GM12872 (cell line): ENCODE data around the gene SOX6.

Source experiments
- TF ChIP-seq, protein P1 (sequence below): IDR thresholded peaks from 3 replicates; pipeline ENCODE4 v1.5.1; 2011; ENCODE audit warnings: low read depth, mild to moderate bottlenecking, low read length, moderate library complexity; ENCODE audit not compliant: insufficient read depth

Gene SOX6

DNA sequence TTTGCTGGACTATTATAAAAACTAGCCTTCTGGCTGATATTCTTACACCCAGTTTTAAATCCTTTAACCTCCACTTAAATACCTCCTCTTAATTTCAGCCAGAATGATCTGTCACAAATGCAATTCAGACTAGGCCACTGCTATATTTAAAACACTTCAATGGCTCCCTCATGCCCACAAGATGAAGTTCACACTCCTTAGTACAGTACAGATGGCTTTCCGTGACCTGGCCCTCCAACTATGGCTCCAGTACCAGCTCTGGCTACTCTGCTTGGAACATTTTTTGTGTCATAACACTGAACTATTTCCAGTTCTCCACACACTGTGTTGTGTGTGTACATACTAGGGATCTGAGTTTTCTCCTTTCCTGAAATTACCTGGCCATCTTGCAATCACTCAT is 353.4 kb downstream of the SOX6 start:
- TF ChIP-seq, protein P1, sequence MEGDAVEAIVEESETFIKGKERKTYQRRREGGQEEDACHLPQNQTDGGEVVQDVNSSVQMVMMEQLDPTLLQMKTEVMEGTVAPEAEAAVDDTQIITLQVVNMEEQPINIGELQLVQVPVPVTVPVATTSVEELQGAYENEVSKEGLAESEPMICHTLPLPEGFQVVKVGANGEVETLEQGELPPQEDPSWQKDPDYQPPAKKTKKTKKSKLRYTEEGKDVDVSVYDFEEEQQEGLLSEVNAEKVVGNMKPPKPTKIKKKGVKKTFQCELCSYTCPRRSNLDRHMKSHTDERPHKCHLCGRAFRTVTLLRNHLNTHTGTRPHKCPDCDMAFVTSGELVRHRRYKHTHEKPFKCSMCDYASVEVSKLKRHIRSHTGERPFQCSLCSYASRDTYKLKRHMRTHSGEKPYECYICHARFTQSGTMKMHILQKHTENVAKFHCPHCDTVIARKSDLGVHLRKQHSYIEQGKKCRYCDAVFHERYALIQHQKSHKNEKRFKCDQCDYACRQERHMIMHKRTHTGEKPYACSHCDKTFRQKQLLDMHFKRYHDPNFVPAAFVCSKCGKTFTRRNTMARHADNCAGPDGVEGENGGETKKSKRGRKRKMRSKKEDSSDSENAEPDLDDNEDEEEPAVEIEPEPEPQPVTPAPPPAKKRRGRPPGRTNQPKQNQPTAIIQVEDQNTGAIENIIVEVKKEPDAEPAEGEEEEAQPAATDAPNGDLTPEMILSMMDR = no peak

DNA sequence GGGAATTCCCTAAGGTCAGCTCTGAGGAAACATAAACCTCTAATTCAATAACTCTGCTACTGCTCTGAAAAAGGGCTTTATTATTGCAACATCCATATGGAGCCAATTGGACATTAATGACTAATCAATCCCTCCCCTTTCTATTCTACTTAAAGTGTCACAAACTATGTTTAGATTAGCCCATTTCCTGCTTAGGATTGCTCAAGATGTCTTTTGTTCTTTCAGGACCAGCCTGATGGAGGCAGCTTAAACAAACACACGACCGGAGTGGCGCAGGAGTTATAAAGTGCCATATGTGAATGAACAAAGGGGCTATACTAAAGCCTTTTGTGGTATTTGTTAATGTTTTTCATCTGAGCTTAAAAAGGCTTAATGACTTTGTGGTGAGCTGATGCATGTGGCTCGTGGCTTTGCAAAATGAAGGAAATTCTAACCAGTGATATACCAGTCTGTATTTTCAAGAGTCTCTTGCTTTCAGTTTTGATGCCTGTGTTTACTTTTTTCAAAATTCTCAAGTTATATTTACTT is 354.4 kb downstream of the SOX6 start:
- TF ChIP-seq, protein P1 = no peak

DNA sequence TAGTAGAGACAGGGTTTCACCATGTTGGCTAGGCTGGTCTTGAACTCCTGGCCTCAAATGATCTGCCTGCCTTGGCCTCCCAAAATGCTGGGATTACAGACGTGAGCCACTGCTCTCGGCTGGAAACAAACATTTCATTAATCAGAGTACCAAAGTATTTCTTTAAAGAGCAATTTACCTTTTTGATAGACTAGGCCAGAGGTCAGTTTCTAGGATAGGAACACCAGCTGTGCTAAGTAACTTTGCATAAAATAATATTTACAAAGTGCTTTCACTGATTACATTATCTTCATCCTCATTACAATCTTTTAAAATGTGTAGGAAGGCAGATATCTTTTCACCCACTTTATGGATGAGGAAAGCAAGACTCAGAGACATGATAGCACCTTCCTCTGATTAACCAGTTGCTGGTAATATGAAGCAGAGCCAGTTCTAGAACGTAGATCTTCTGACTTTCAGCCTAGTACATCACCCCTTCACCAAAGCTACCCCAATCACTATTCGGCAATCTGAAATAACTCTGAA is 355.2 kb downstream of the SOX6 start:
- TF ChIP-seq, protein P1 = no peak

DNA sequence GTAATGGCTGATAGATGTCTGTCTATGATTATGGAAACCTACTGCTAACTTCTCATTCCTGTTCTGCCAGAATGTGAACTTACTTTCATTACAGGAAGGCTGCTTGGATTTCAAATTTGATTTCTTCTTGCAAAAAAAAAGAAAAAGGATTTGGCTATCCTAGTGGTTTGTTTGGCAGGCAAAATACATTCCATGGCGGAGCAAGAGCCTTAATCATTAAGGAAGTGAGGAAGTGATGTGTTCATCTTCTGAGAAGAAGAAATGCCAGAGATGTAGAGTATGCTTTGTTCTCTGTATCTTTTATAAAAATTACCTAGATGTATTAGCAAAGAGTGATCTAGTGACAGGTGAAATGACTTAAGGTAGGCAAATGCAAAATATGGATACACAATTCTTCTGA is 356.3 kb downstream of the SOX6 start:
- TF ChIP-seq, protein P1 = no peak

DNA sequence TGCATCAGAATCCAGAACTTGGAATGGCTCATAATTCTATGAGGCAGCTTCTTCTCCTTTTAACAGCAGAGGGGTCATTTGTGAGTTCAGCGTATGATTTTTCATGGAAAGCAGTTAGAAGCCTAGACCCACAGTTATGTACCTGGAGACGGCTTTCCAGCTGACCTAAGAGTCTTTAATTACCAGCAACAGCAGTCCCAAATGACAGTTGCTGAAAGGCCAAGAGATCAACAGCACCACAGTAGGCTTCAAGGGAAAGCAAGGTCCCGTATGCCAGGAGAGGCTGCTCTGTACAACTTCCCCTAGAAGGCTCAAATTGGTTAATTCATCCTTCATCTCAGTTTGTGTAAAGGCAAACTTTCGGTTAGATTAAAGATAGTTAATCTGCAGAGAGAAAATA is 363.0 kb downstream of the SOX6 start:
- TF ChIP-seq, protein P1 = no peak

DNA sequence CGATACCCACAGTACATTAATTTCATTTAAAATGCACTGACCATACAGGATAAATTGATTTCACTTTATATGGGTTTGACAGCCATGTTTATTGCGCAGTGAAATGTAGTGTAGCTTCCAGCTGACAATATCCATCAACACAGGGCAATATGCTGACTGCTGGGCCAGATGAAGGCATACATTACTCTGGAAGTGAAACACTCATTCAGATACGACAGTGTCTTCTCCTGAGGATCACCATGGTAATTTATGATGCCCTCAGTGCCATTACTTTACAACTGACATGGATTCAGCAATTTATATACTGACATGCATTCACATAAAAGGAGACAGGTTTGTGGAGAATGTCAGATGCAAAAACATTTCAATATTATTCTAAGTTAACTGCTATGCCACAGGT is 365.1 kb downstream of the SOX6 start:
- TF ChIP-seq, protein P1 = no peak

DNA sequence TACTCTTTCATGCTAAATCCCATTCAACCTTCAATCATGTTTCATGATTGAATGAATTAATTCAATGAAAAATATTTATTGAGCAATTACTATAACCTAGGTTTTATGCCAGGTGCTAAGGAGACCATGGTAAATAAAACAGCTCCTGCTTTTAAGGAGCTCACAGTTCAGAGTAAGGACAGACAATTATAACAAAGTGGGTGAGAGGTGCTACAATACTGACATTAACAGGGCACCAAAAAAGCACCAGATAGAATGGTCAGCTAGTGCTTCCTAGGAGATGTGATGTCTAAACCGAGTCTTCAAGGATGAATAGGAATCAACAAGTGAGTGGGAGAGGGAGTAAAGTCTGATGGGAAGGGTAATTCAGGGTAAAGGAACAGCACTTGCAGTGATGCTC is 366.7 kb downstream of the SOX6 start:
- TF ChIP-seq, protein P1 = no peak
